ENCODE data around the gene NGEF. TPM values are rescaled to one million over a fixed set of nuclear protein-coding genes. Genes with fewer than 3 reads are reported as not detected.

The NGEF gene
- total and polyA plus RNA-seq, 2 experiments from 2014 or later, result 2.0 to 2.9 TPM

GRCh38 chr2:233015019-233015645, 2.1 kb upstream of the NGEF start:
- H3K9me3 ChIP-seq (ENCODE audit: low read depth), result no peaks in the 10 kb centered on the region
- no peak for TF ChIP-seq CTCF (IDR thresholded peaks at IDR 0.05; ENCODE audit: low read depth, low read length)
- H3K4me3 ChIP-seq, result no peak overlapping the region
- H3K4me1 ChIP-seq (ENCODE audit: low read depth), result no peaks in the 10 kb centered on the region
- no peaks in the 10 kb centered on the region for H3K36me3 ChIP-seq
- no peak overlapping the region for H3K27ac ChIP-seq
- H3K27me3 ChIP-seq, result no peaks in the 10 kb centered on the region
- no peak for DNase-seq (ENCODE audit: low read depth in 1 of 2, low spot score in 1 of 2)

GRCh38 chr2:233013650-233014049, 594 bp upstream of the NGEF start:
- no peaks in the 10 kb centered on the region for H3K9me3 ChIP-seq (ENCODE audit: low read depth)
- H3K4me3 ChIP-seq, result no peak overlapping the region

GRCh38 chr2:233012301-233012971, 620 bp downstream of the NGEF start:
- DNase-seq (ENCODE audit: low read depth in 1 of 2, low spot score in 1 of 2), result no peak
- H3K4me3 ChIP-seq, result no peak overlapping the region
- no peak for TF ChIP-seq CTCF (IDR thresholded peaks at IDR 0.05; ENCODE audit: low read depth, low read length)

More at GRCh38 chr2:233013650-233014049, 594 bp upstream of the NGEF start:
- no peak overlapping the region for H3K27ac ChIP-seq
- no peaks in the 10 kb centered on the region for H3K36me3 ChIP-seq
- no peak for DNase-seq (ENCODE audit: low read depth in 1 of 2, low spot score in 1 of 2)
- TF ChIP-seq CTCF (IDR thresholded peaks at IDR 0.05; ENCODE audit: low read depth, low read length), result no peak
- H3K4me1 ChIP-seq (ENCODE audit: low read depth), result no peaks in the 10 kb centered on the region
- H3K27me3 ChIP-seq, result no peaks in the 10 kb centered on the region

GRCh38 chr2:233011702-233012131, 1.3 kb downstream of the NGEF start:
- no peak for TF ChIP-seq CTCF (IDR thresholded peaks at IDR 0.05; ENCODE audit: low read depth, low read length)
- Histone ChIP-seq H3K27ac (no peak overlapping the region), H3K27me3 (no peaks in the 10 kb centered on the region), H3K9me3 (ENCODE audit: low read depth) (no peaks in the 10 kb centered on the region), H3K4me1 (ENCODE audit: low read depth) (no peaks in the 10 kb centered on the region), H3K36me3 (no peaks in the 10 kb centered on the region), H3K4me3 (no peak overlapping the region)
- DNase-seq (ENCODE audit: low read depth in 1 of 2, low spot score in 1 of 2), result no peak

More at GRCh38 chr2:233012301-233012971, 620 bp downstream of the NGEF start:
- Histone ChIP-seq H3K27ac (no peak overlapping the region), H3K9me3 (ENCODE audit: low read depth) (no peaks in the 10 kb centered on the region), H3K36me3 (no peaks in the 10 kb centered on the region), H3K4me1 (ENCODE audit: low read depth) (no peaks in the 10 kb centered on the region), H3K27me3 (no peaks in the 10 kb centered on the region)

GRCh38 chr2:233011268-233011650, 1.8 kb downstream of the NGEF start:
- no peaks in the 10 kb centered on the region for H3K4me1 ChIP-seq (ENCODE audit: low read depth)
- no peak for TF ChIP-seq CTCF (IDR thresholded peaks at IDR 0.05; ENCODE audit: low read depth, low read length)
- no peak overlapping the region for H3K4me3 ChIP-seq
- no peak overlapping the region for H3K27ac ChIP-seq
- no peaks in the 10 kb centered on the region for H3K27me3 ChIP-seq
- H3K9me3 ChIP-seq (ENCODE audit: low read depth), result no peaks in the 10 kb centered on the region
- no peak for DNase-seq (ENCODE audit: low read depth in 1 of 2, low spot score in 1 of 2)
- H3K36me3 ChIP-seq, result no peaks in the 10 kb centered on the region
